ENCODE data around the gene CYFIP1.

DNA sequence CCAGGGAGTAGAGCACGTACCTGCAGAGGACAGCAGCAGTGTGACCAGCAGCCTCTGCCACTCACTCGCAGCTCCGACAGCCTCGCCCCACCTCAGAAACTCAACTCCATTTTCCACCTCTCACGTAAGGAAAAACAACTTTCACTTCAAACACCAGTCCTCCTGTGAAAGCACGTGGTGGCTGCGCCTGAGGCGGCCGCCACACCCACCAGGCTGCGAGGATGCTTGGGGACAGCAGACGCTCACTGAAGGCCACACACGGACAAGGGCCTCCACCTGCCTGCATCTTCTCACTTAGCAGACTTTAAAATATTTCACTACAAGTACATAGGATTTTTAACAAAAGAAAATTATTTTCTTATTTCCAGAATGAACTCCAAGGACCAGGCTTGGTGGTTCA, 67.9 kb downstream of the CYFIP1 start:
- TF ChIP-seq EZH2phosphoT487 (IDR thresholded peaks at IDR 0.05; ENCODE audit: borderline replicate concordance, low read length): no peak
- TF ChIP-seq, protein P1, sequence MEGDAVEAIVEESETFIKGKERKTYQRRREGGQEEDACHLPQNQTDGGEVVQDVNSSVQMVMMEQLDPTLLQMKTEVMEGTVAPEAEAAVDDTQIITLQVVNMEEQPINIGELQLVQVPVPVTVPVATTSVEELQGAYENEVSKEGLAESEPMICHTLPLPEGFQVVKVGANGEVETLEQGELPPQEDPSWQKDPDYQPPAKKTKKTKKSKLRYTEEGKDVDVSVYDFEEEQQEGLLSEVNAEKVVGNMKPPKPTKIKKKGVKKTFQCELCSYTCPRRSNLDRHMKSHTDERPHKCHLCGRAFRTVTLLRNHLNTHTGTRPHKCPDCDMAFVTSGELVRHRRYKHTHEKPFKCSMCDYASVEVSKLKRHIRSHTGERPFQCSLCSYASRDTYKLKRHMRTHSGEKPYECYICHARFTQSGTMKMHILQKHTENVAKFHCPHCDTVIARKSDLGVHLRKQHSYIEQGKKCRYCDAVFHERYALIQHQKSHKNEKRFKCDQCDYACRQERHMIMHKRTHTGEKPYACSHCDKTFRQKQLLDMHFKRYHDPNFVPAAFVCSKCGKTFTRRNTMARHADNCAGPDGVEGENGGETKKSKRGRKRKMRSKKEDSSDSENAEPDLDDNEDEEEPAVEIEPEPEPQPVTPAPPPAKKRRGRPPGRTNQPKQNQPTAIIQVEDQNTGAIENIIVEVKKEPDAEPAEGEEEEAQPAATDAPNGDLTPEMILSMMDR (IDR thresholded peaks at IDR 0.05; ENCODE audit: low read depth, low read length, poor library complexity, severe bottlenecking): no peak

All from DOHH2 (cell line).